Measurements from ENCODE around the gene WLS. TPM values are rescaled to one million over a fixed set of nuclear protein-coding genes. Genes with fewer than 3 reads are reported as not detected.

WLS gene
- total RNA-seq, 2 donors from 2014 or later = 74.5 to 92.1 TPM

GRCh38 chr1:68111519-68112436, 120.5 kb downstream of the WLS start:
- intact Hi-C loops (cut with DNase I) = loop anchor here (2.0 to 5.0 kb wide), 3 partner anchors 259 to 579 kb away; no protein-coding TSS in a partner anchor
- TF ChIP-seq POLR2A (IDR thresholded peaks at IDR 0.05) = no peak
- peak; percentile 56 for TF ChIP-seq POLR2AphosphoS5 (IDR thresholded peaks at IDR 0.05)
- TF ChIP-seq CTCF (IDR thresholded peaks at IDR 0.05) = peak in 3 of 4 experiments; percentile 32 to 66 (median 50)
- peak; percentile 32 for DNase-seq (ENCODE audit: low spot score)
- WGBS = 38% methylated on average over 7 of the region's 7 CpGs
- H3K4me3 ChIP-seq = no peak overlapping the region
- H3K36me3 ChIP-seq = no peaks in the 10 kb centered on the region
- H3K27me3 ChIP-seq (replicated peaks; ENCODE audit: insufficient read depth) = no peaks in the 10 kb centered on the region
- no peak overlapping the region for H3K27ac ChIP-seq
- no peaks in the 10 kb centered on the region for H3K9me3 ChIP-seq
- H3K4me1 ChIP-seq (replicated peaks) = no peaks in the 10 kb centered on the region

GRCh38 chr1:68107771-68108170, 124.6 kb downstream of the WLS start:
- H3K9me3 ChIP-seq = no peaks in the 10 kb centered on the region
- TF ChIP-seq POLR2A (IDR thresholded peaks at IDR 0.05) (no peak), POLR2AphosphoS5 (IDR thresholded peaks at IDR 0.05) (no peak), CTCF (IDR thresholded peaks at IDR 0.05) (no peak)
- no peak overlapping the region for H3K27ac ChIP-seq
- H3K4me3 ChIP-seq = no peak overlapping the region
- DNase-seq (ENCODE audit: low spot score) = no peak
- H3K27me3 ChIP-seq (replicated peaks; ENCODE audit: insufficient read depth) = no peaks in the 10 kb centered on the region
- no peaks in the 10 kb centered on the region for H3K36me3 ChIP-seq
- H3K4me1 ChIP-seq (replicated peaks) = no peaks in the 10 kb centered on the region
- intact Hi-C loops (cut with DNase I) = no loop called here
- WGBS = 50% methylated on average over 8 of the region's 8 CpGs

- Histone ChIP-seq H3K4me1 (replicated peaks) (no peaks in the 10 kb centered on the region), H3K27ac (no peak overlapping the region), H3K9me3 (no peaks in the 10 kb centered on the region), H3K36me3 (no peaks in the 10 kb centered on the region), H3K4me3 (no peak overlapping the region), H3K27me3 (replicated peaks; ENCODE audit: insufficient read depth) (no peaks in the 10 kb centered on the region)
- no peak for DNase-seq (ENCODE audit: low spot score)
- 73% methylated on average over 5 of the region's 5 CpGs for WGBS
- no peak for TF ChIP-seq POLR2AphosphoS5 (IDR thresholded peaks at IDR 0.05)
- no peak for TF ChIP-seq CTCF (IDR thresholded peaks at IDR 0.05)
- no peak for TF ChIP-seq POLR2A (IDR thresholded peaks at IDR 0.05)
- intact Hi-C loops (cut with DNase I) = no loop called here
Measured at GRCh38 chr1:68103884-68104554, 128.3 kb downstream of the WLS start.

- TF ChIP-seq POLR2AphosphoS5 (IDR thresholded peaks at IDR 0.05) = no peak
- no peak for TF ChIP-seq CTCF (IDR thresholded peaks at IDR 0.05)
- no peak for TF ChIP-seq POLR2A (IDR thresholded peaks at IDR 0.05)
- H3K9me3 ChIP-seq = no peaks in the 10 kb centered on the region
- no peaks in the 10 kb centered on the region for H3K4me1 ChIP-seq (replicated peaks)
- DNase-seq (ENCODE audit: low spot score) = no peak
- no peak overlapping the region for H3K27ac ChIP-seq
- intact Hi-C loops (cut with DNase I) = no loop called here
- no peaks in the 10 kb centered on the region for H3K27me3 ChIP-seq (replicated peaks; ENCODE audit: insufficient read depth)
- no peak overlapping the region for H3K4me3 ChIP-seq
- 54% methylated on average over 5 of the region's 5 CpGs for WGBS
- H3K36me3 ChIP-seq = no peaks in the 10 kb centered on the region
Measured at GRCh38 chr1:68103011-68103545, 129.2 kb downstream of the WLS start.
